ENCODE data around the gene ICAM1.
"Not testable (repeated sequence)": the region's sequence is repeated elsewhere in the genome, so short reads cannot be mapped to it uniquely, and the experiment has no call there.

The ICAM1 gene

DNA sequence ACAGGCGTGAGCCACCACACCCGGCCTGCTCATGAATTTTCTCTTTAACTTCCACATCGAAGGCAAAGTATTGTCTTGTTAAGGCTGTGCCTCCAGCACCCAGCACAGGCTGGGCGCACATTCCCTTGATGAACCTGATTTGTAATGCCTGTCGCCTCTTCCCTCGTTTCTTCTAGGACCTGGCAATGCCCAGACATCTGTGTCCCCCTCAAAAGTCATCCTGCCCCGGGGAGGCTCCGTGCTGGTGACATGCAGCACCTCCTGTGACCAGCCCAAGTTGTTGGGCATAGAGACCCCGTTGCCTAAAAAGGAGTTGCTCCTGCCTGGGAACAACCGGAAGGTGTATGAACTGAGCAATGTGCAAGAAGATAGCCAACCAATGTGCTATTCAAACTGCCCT, 3.7 kb downstream of the ICAM1 start:
- no peak for DNase-seq (ENCODE audit: low spot score)

DNA sequence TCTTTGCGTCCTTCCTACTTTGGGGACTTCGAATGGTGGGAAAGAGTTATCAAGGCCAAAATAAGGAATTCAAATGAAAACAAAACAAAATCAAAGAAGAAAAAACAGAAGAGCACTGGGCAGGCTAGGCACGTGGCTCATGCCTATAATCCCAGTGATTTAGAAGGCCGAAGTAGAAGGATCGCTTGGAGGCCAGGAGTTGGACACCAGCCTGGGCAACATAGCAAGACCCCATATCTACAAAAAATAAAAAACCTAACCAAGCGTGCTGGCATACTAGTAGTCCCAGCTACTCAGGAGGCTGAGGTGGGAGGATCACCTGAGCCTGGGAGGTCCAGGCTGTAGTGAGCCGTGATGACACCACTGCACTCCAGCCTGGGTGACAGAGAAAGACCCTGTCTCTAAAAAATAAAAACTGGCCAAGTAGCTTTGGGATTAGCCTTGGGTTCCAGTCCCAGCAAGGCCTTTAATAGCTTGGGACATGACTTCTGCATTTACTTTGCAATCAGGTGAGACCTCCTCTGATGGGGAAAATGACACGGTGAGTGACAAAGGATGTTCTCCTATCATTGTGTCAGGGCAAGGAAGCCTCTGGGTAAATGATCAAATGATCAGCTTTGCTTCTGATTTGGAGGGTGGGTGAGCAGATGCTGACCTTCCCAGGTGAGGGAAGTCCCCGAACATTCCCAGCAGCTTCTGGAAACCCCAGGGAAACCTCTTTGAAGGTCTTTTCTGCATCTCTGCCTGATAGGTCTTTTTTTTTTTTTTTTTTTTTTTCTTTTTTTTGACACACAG, 7.1 kb downstream of the ICAM1 start:
- DNase-seq (ENCODE audit: low spot score): no peak

DNA sequence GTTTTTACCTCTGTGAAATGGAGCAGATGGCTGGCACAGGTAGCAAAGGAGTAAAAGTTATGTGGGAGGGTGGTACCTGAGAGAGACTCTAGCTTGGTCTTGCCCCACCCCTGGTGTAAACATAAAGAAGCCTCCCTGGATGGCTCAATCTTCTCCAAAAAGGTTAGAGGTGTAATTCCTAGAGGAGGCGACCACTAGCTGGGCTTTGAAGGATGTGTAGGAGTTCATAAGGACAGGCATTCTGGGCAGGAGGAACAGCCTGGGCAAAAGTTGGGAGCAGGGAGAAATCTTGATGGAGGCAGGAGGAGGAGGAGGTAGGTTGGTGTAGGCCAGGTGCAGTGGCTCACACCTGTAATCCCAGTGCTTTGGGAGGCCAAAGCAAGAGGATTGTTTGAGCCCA, 8.0 kb downstream of the ICAM1 start:
- DNase-seq (ENCODE audit: low spot score): no peak

DNA sequence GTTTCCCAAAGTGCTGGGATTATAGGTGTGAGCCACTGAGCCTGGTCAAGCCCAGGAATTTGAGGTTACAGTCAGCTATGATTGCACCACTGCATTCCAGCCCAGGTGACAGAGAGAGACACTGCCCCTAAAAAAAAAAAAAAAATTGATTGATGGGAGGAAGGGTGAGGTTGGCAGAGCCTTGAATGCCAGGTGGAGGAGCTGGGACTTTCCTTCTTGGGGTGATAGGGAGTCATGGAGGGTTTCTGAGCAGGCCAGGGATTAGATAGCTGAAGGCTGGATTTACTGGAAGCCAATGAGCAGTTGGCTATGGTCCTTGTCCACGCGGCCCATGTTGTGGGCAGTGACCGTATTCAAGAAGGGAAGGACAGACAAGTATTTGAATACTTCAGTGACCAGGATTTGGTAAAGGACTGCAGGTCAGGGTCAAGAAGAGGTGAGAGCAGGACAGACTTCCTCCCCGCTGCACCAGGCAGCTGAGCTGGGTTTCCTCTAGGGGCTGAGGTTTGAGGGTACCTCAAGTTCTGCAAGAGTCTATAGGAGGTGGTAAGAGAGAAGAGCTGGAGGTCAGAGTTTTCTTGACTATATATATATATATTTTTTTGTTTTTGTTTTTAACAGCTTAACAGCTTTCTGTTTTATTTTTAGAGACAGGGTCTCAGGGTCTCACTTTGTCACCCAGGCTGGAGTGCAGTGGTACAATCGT, 9.0 kb downstream of the ICAM1 start:
- no peak for DNase-seq (ENCODE audit: low spot score)

DNA sequence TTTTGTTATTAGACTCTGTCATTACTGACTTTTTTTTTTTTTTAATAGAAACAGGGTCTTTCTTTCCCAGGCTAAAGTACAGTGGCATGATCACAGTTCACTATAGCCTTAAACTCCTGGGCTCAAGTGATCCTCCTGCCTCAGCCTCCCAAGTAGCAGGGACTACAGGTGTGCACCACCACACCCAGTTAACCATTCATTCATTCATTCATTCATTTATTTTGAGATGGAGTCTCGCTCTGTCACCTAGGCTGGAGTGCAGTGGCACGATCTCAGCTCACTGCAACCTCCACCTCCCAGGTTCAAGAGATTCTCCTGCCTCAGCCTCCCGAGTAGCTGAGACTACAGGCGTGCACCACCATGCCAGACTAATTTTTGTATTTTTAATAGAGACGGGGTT, 11.1 kb downstream of the ICAM1 start:
- not testable (repeated sequence) for DNase-seq (ENCODE audit: low spot score)

DNA sequence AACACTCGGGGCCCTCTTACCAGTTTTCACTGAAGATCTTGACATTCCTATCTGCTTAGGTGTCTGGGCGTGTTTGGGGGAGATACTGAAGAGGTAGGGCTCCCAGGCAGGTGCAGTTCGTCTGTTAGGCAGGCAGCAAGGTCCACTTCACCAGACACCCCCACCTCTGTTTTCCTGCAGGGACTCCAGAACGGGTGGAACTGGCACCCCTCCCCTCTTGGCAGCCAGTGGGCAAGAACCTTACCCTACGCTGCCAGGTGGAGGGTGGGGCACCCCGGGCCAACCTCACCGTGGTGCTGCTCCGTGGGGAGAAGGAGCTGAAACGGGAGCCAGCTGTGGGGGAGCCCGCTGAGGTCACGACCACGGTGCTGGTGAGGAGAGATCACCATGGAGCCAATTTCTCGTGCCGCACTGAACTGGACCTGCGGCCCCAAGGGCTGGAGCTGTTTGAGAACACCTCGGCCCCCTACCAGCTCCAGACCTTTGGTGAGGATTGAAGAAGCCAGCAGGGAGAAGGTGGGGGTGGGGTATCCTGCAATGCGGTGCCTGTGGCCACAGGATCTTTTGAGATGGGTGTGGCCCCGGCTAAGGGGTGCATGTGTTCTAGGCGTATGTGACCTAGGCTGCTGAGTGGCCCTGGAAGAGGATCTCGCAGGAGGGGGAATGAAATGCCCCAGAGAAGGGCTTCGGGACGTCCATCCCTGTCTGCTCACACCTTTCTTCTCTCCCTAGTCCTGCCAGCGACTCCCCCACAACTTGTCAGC, 12.6 kb downstream of the ICAM1 start:
- no peak for DNase-seq (ENCODE audit: low spot score)

DNA sequence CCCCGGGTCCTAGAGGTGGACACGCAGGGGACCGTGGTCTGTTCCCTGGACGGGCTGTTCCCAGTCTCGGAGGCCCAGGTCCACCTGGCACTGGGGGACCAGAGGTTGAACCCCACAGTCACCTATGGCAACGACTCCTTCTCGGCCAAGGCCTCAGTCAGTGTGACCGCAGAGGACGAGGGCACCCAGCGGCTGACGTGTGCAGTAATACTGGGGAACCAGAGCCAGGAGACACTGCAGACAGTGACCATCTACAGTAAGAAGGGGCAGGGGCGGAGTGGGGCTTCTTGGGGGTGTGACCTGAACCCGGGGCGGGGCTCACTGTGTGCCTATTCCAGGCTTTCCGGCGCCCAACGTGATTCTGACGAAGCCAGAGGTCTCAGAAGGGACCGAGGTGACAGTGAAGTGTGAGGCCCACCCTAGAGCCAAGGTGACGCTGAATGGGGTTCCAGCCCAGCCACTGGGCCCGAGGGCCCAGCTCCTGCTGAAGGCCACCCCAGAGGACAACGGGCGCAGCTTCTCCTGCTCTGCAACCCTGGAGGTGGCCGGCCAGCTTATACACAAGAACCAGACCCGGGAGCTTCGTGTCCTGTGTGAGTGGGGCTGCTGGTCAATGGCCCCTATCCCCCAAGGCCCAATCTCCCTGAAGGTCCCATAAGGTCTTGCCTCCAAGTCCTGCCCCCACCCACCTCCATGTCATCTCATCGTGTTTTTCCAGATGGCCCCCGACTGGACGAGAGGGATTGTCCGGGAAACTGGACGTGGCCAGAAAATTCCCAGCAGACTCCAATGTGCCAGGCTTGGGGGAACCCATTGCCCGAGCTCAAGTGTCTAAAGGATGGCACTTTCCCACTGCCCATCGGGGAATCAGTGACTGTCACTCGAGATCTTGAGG, 13.4 kb downstream of the ICAM1 start:
- no peak for DNase-seq (ENCODE audit: low spot score)

DNA sequence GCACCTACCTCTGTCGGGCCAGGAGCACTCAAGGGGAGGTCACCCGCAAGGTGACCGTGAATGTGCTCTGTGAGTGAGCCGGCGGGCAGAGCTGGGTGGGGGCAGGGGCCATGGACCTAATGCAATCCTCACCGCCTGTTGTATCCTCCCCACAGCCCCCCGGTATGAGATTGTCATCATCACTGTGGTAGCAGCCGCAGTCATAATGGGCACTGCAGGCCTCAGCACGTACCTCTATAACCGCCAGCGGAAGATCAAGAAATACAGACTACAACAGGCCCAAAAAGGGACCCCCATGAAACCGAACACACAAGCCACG, 14.0 kb downstream of the ICAM1 start:
- DNase-seq (ENCODE audit: low spot score): no peak

DNA sequence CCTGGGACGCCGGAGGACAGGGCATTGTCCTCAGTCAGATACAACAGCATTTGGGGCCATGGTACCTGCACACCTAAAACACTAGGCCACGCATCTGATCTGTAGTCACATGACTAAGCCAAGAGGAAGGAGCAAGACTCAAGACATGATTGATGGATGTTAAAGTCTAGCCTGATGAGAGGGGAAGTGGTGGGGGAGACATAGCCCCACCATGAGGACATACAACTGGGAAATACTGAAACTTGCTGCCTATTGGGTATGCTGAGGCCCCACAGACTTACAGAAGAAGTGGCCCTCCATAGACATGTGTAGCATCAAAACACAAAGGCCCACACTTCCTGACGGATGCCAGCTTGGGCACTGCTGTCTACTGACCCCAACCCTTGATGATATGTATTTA, 14.5 kb downstream of the ICAM1 start:
- DNase-seq (ENCODE audit: low spot score): no peak

DNA sequence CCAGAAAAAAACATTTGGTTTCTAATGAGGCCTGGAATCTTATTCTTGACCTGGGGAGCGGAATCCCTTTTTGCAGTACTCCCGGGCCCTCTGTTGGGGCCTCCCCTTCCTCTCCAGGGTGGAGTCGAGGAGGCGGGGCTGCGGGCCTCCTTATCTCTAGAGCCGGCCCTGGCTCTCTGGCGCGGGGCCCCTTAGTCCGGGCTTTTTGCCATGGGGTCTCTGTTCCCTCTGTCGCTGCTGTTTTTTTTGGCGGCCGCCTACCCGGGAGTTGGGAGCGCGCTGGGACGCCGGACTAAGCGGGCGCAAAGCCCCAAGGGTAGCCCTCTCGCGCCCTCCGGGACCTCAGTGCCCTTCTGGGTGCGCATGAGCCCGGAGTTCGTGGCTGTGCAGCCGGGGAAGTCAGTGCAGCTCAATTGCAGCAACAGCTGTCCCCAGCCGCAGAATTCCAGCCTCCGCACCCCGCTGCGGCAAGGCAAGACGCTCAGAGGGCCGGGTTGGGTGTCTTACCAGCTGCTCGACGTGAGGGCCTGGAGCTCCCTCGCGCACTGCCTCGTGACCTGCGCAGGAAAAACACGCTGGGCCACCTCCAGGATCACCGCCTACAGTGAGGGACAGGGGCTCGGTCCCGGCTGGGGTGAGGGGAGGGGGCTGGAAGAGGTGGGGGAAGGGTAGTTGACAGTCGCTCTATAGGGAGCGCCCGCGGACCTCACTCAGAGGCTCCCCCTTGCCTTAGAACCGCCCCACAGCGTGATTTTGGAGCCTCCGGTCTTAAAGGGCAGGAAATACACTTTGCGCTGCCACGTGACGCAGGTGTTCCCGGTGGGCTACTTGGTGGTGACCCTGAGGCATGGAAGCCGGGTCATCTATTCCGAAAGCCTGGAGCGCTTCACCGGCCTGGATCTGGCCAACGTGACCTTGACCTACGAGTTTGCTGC, 16.1 kb downstream of the ICAM1 start, which contains the start of gene ICAM4:
TSS of gene ICAM4 (plus strand) at position 153 of the 935 bp plus-strand sequence. CDS start at position 211, 58 bp downstream.
- DNase-seq (ENCODE audit: low spot score): no peak

DNA sequence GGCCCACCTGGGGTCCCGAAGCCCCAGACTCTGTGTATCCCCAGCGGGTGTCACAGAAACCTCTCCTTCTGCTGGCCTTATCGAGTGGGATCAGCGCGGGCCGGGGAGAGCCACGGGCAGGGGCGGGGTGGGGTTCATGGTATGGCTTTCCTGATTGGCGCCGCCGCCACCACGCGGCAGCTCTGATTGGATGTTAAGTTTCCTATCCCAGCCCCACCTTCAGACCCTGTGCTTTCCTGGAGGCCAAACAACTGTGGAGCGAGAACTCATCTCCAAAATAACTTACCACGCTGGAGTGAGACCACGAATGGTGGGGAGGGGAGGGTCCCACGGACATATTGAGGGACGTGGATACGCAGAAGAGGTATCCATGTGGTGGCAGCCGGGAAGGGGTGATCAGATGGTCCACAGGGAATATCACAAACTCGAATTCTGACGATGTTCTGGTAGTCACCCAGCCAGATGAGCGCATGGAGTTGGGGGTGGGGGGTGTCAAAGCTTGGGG, 17.8 kb downstream of the ICAM1 start:
- DNase-seq (ENCODE audit: low spot score): peak; percentile 84

DNA sequence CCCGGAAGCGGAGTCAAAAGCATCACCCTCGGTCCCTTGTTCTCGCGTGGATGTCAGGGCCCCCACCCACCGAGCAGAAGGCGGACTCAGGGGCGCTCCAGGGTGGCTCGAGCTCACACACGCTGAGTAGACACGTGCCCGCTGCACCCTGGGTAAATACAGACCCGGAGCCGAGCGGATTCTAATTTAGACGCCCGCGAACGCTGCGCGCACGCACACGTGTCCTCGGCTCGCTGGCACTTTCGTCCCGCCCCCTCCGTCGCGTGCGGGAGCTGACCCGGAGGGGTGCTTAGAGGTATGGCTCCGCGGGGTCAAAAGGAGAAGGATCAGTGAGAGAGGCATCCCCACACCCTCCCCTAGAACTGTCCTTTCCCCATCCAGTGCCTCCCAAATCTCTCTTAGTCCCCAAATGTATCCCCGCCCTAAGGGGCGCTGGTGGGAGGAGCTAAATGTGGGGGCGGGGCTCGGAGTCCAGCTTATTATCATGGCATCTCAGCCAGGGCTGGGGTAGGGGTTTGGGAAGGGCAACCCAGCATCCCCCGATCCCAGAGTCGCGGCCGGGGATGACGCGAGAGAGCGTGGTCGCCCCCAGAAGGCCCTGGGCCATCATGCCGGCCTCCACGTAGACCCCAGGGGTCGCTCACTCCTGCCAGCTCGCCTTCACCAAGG, 18.4 kb downstream of the ICAM1 start:
- peak; percentile 64 for DNase-seq (ENCODE audit: low spot score)

DNA sequence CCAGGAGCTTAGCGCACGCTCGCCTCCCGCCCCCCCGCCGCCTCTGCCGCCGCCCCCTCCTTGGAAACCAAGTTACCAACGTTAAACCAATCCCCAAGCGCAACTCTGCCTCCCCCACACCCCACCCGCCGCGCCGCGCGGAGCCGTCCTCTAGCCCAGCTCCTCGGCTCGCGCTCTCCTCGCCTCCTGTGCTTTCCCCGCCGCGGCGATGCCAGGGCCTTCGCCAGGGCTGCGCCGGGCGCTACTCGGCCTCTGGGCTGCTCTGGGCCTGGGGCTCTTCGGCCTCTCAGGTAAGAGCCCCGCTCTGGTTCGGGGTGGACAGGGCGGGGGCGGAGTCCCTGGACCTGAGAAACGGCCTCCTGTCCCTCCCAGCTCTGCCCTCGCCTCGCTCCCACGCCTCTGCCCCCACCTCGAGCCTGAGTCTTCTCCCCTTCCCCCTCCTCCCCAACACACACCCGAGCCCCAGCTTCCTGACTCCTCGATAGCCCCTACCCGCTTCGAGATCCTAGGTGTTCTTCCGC, 19.0 kb downstream of the ICAM1 start, which contains the start of gene ICAM5:
TSS of gene ICAM5 (plus strand) at position 117 of the 521 bp plus-strand sequence. CDS start at position 209, 92 bp downstream.
- peak; percentile 50 for DNase-seq (ENCODE audit: low spot score)

DNA sequence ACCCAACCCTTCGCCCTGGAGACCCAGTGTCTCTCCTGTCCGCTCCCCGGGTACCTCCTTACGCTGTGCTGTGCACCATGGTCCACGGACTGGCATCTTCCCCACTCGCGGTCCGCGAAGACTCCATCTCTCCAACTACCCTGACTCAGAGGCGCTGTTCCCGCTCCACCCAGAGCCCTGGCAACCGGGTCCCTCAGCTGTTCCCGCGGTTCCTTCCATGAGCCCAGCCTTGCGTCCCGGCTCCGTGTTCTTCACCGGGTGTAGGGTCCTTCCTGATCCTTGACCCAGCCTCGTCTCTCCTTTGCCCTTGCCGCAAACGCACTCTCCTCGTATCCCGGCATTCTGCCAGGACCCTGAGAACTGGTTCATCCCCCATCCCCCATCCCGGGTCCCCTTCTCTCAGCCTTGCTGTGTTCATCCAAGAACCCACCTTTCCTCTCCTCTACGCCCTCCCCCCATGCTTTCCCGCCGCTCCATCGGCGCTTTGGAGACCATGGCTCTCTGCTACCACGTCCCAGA, 19.5 kb downstream of the ICAM1 start:
- no peak for DNase-seq (ENCODE audit: low spot score)

DNA sequence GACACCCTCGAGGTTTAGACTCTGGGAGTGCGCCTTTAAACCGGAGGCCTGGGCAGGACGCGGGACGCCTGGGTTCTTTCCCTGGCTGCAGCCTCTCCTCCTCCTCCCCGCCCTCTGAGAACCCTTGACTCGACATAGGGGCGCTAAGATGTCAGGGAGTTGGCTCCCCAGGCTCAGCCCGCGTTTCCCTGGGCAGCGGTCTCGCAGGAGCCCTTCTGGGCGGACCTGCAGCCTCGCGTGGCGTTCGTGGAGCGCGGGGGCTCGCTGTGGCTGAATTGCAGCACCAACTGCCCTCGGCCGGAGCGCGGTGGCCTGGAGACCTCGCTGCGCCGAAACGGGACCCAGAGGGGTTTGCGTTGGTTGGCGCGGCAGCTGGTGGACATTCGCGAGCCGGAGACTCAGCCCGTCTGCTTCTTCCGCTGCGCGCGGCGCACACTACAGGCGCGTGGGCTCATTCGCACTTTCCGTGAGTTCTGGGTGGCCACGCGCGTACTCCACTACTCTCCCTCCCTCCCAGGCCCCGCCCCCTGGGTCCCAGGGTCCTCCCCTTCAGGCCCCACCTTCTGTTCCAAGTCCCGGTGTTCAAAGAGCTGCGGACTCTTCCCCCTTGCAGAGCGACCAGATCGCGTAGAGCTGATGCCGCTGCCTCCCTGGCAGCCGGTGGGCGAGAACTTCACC, 20.1 kb downstream of the ICAM1 start:
- DNase-seq (ENCODE audit: low spot score): peak; percentile 84

DNA sequence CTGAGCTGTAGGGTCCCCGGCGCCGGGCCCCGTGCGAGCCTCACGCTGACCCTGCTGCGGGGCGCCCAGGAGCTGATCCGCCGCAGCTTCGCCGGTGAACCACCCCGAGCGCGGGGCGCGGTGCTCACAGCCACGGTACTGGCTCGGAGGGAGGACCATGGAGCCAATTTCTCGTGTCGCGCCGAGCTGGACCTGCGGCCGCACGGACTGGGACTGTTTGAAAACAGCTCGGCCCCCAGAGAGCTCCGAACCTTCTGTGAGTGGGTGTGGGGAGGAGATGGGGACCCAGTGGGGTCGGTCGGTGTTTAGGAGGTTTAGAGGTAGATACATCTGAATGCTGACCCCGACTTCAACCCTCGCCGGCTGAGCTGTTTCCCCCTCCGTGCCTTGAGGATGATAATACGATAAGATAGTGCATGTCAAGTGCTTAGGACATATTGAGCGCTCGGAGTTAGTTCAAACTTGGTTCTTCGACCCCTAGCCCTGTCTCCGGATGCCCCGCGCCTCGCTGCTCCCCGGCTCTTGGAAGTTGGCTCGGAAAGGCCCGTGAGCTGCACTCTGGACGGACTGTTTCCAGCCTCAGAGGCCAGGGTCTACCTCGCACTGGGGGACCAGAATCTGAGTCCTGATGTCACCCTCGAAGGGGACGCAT, 20.8 kb downstream of the ICAM1 start:
- no peak for DNase-seq (ENCODE audit: low spot score)

DNA sequence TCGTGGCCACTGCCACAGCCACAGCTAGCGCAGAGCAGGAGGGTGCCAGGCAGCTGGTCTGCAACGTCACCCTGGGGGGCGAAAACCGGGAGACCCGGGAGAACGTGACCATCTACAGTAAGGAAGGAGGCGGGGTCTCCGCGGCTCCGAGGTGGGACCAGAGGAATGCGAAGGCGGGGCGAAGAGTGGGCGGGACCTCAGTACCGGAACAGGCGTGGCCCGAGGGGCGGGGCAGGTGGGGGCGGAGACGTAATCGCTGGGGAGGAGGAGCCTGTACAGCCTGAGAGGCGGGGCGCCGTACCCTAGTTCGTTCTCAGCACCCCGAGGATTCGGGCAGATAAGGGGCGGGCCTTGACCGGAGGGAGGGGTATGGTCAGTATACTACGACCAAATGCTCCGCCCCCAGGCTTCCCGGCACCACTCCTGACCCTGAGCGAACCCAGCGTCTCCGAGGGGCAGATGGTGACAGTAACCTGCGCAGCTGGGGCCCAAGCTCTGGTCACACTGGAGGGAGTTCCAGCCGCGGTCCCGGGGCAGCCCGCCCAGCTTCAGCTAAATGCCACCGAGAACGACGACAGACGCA, 21.4 kb downstream of the ICAM1 start:
- DNase-seq (ENCODE audit: low spot score): peak; percentile 91
